ENCODE data around the gene USP22. TPM values are rescaled to one million over a fixed set of nuclear protein-coding genes. Genes with fewer than 3 reads are reported as not detected.

The USP22 gene
- total and polyA plus RNA-seq, 2 of the 8 experiments (the other 6 are each of a cell fraction or from before 2014, with no cell fraction given) = 221 to 316 TPM

- Histone ChIP-seq H2AK5ac (ENCODE audit: low read depth, low read length) (no peak overlapping the region), H2AFZ (ENCODE audit: low read length) (no peak overlapping the region), H2BK120ac (replicated peaks; ENCODE audit: low read depth, low read length) (no peak overlapping the region), H3K23ac (ENCODE audit: insufficient read length) (no peak overlapping the region), H3K4me2 (ENCODE audit: insufficient read depth in 1 of 2, low read depth in 2 of 2, low read length in 2 of 2) (no peak overlapping the region), H2BK5ac (ENCODE audit: low read depth, low read length) (no peak overlapping the region), H4K8ac (ENCODE audit: extremely low read depth, insufficient read depth, low read length) (no peak overlapping the region), H3K23me2 (ENCODE audit: low read depth, low read length) (no peaks in the 10 kb centered on the region; the same call in 1 of the 2 replicates), H4K20me1 (replicated peaks in 1 of 2; ENCODE audit: control insufficient read depth in 1 of 2, insufficient read depth in 2 of 2, low read length in 2 of 2) (no peaks in the 10 kb centered on the region), H3K27me3 (replicated peaks in 1 of 4; ENCODE audit: control insufficient read depth in 3 of 4, extremely low read depth in 1 of 4, insufficient read depth in 3 of 4, low read length in 3 of 4) (no peaks in the 10 kb centered on the region), H2BK20ac (ENCODE audit: low read length) (no peak overlapping the region), H2BK12ac (ENCODE audit: low read depth, low read length) (no peak overlapping the region), H3K79me2 (ENCODE audit: control insufficient read depth in 1 of 2, insufficient read depth in 2 of 2, low read length in 2 of 2) (no peaks in the 10 kb centered on the region), H3K18ac (ENCODE audit: extremely low read depth, low read length) (no peak overlapping the region), H3K27ac (ENCODE audit: low read depth, low read length) (no peak overlapping the region), H3K4ac (replicated peaks; ENCODE audit: insufficient read length, low read depth, low read length) (no peak overlapping the region), H3K4me1 (replicated peaks in 1 of 4; ENCODE audit: control insufficient read depth in 3 of 4, insufficient read depth in 4 of 4, low read length in 3 of 4) (peaks cover 0 to 2% (median 0%) of the 10 kb centered on the region in 4 experiments; a peak in 1 of 7 replicates), H3K9me3 (ENCODE audit: insufficient read depth in 2 of 2, low read depth in 1 of 2, low read length in 1 of 2) (peaks cover 0 to 9% of the 10 kb centered on the region in 2 experiments; a peak in 2 of 4 replicates), H3K9ac (replicated peaks in 1 of 4; ENCODE audit: extremely low read depth in 1 of 4, low read depth in 3 of 4, low read length in 3 of 4) (no peak overlapping the region), H3K79me1 (ENCODE audit: low read depth, low read length) (no peaks in the 10 kb centered on the region), H3K14ac (ENCODE audit: insufficient read length) (no peak overlapping the region), H3K4me3 (ENCODE audit: extremely low read depth in 1 of 4, insufficient read depth in 2 of 4, low read depth in 3 of 4, low read length in 4 of 4) (no peak overlapping the region), H4K5ac (ENCODE audit: insufficient read length, low read depth, low read length) (no peak overlapping the region), H3K56ac (replicated peaks; ENCODE audit: insufficient read length, low read depth, low read length) (no peak overlapping the region), H2BK15ac (ENCODE audit: low read length) (no peak overlapping the region), H4K91ac (replicated peaks; ENCODE audit: insufficient read length, low read length) (no peak overlapping the region), H3K36me3 (ENCODE audit: control insufficient read depth in 2 of 4, insufficient read depth in 4 of 4, low read length in 3 of 4) (no peaks in the 10 kb centered on the region)
- no peak for FAIRE-seq
- 84% methylated on average over 7 of the region's 7 CpGs; no CpG with 5 or more reads in 1 of the 2 experiments for WGBS, 2 experiments (ENCODE audit: extremely low coverage in 1 of 2, insufficient coverage in 1 of 2, insufficient read length in 1 of 2, insufficient replicate concordance in 2 of 2, low coverage in 1 of 2, low lambda C conversion rate in 2 of 2, missing lambda C conversion rate in 1 of 2)
- CTCF ChIA-PET (ENCODE audit: partially characterized antibody) = interaction anchor here (0.7 to 2.2 kb wide), 7 partner anchors 12 to 91 kb away, joined by 3 to 9 read pairs (median 3); no protein-coding TSS in a partner anchor
- no peak for DNase-seq (ENCODE audit: low read depth in 1 of 2, low spot score in 2 of 2)
- POLR2A ChIA-PET (ENCODE audit: partially characterized antibody) = no interaction called here
- no peak for TF ChIP-seq YY1 (IDR thresholded peaks at IDR 0.05; ENCODE audit: low read depth, low read length)
- TF ChIP-seq TAF7 (optimal IDR thresholded peaks at IDR 0.05; ENCODE audit: borderline replicate concordance, low read depth, low read length) = no peak
- no peak for TF ChIP-seq RBBP5 (IDR thresholded peaks at IDR 0.05; ENCODE audit: borderline replicate concordance, low read depth, low read length)
- TF ChIP-seq KDM1A (IDR thresholded peaks at IDR 0.05; ENCODE audit: borderline replicate concordance, low read length) = no peak
- TF ChIP-seq RNF2 (IDR thresholded peaks at IDR 0.05; ENCODE audit: borderline replicate concordance, low read depth, low read length, missing control alignments, poor library complexity, severe bottlenecking) = no peak
- no peak for TF ChIP-seq POLR2A (IDR thresholded peaks at IDR 0.05; ENCODE audit: control extremely low read depth in 1 of 2, low read depth in 2 of 2, low read length in 2 of 2)
- no peak for TF ChIP-seq ASH2L (IDR thresholded peaks at IDR 0.05; ENCODE audit: low read length)
- no peak for TF ChIP-seq CHD1 (IDR thresholded peaks at IDR 0.05; ENCODE audit: low read depth, low read length)
- no peak for TF ChIP-seq RFX5 (IDR thresholded peaks at IDR 0.05; ENCODE audit: borderline replicate concordance, low read depth, low read length)
- TF ChIP-seq TEAD4 (IDR thresholded peaks at IDR 0.05; ENCODE audit: low read depth, low read length) = no peak
- TF ChIP-seq KDM4A (IDR thresholded peaks at IDR 0.05; ENCODE audit: low read depth, low read length, severe bottlenecking) = no peak
- no peak for TF ChIP-seq CHD2 (IDR thresholded peaks at IDR 0.05; ENCODE audit: low read length)
- no peak for TF ChIP-seq TAF1 (IDR thresholded peaks at IDR 0.05; ENCODE audit: low read depth, low read length)
- TF ChIP-seq NANOG (IDR thresholded peaks at IDR 0.05; ENCODE audit: insufficient read depth, low read depth, low read length, poor library complexity, severe bottlenecking) = no peak
- TF ChIP-seq SP1 (IDR thresholded peaks at IDR 0.05; ENCODE audit: low read depth, low read length) = no peak
- TF ChIP-seq EGR1 (IDR thresholded peaks at IDR 0.05; ENCODE audit: borderline replicate concordance, low read depth, low read length) = no peak
Measured at GRCh38 chr17:21079196-21079595, 36.4 kb upstream of the USP22 start.

All from H1 (cell line).